Common myeloid progenitor, CD34-positive (primary cell): ENCODE data around the gene LSM3.

Source experiments
- CTCF ChIA-PET: fragments of 350-600 bp; sonication (Branson Sonifier 250); formaldehyde crosslinking; loops from one replicate; lab custom pipeline; 2021; ENCODE audit warnings: antibody characterized with exemption; lab: Charles Lee
- POLR2A ChIA-PET: fragments of 350-600 bp; sonication (Branson Sonifier 250); formaldehyde crosslinking; loops from one replicate; lab custom pipeline; 2021; ENCODE audit warnings: antibody characterized with exemption; lab: Charles Lee
- DNase-seq, 3 donors: peaks; one replicate each; pipeline versions ENCODE4 v3.0.0 to v3.0.0-alpha.2; 2013
- H3K27ac ChIP-seq, 2 experiments: 1 replicate in 1 of 2; 2 replicates in 1 of 2; pipeline ENCODE4 v1.7.0; 2013; ENCODE audit warnings: inconsistent platforms in 2 of 2, low read length in 2 of 2, mild to moderate bottlenecking in 2 of 2, low read depth in 1 of 2, moderate library complexity in 1 of 2; ENCODE audit not compliant: severe bottlenecking in 2 of 2, insufficient read depth in 1 of 2, poor library complexity in 1 of 2
- H3K27me3 ChIP-seq, 5 experiments: replicated peaks in 2 of 5; 1 replicate in 3 of 5; 2 replicates in 2 of 5; pipeline versions ENCODE4 v1.6.1 to v1.7.0; 2013; ENCODE audit warnings: low read length in 4 of 5, mild to moderate bottlenecking in 2 of 5, moderate library complexity in 2 of 5, inconsistent platforms in 1 of 5; ENCODE audit not compliant: insufficient read depth in 5 of 5, control insufficient read depth in 4 of 5
- H3K36me3 ChIP-seq, 4 experiments: 1 replicate in 2 of 4; 2 replicates in 2 of 4; pipeline versions ENCODE4 v1.6.1 to v1.7.0; 2013; ENCODE audit warnings: low read length in 3 of 4, control low read depth in 1 of 4, mild to moderate bottlenecking in 1 of 4; ENCODE audit not compliant: control insufficient read depth in 4 of 4, insufficient read depth in 4 of 4
- H3K4me1 ChIP-seq, 4 experiments: 1 replicate in 3 of 4; 2 replicates in 1 of 4; pipeline versions ENCODE4 v1.6.1 to v1.7.1; 2013; ENCODE audit warnings: low read length in 3 of 4, mild to moderate bottlenecking in 3 of 4, control low read depth in 1 of 4, inconsistent platforms in 1 of 4, moderate library complexity in 1 of 4; ENCODE audit not compliant: control insufficient read depth in 4 of 4, insufficient read depth in 4 of 4; ENCODE audit errors: control extremely low read depth in 1 of 4
- H3K4me3 ChIP-seq, 7 experiments: 1 replicate in 4 of 7; 2 replicates in 3 of 7; pipeline versions ENCODE4 v1.5.1 to v1.7.0; 2013; ENCODE audit warnings: mild to moderate bottlenecking in 7 of 7, low read length in 6 of 7, moderate library complexity in 6 of 7, inconsistent platforms in 2 of 7, low read depth in 2 of 7, control low read depth in 1 of 7; ENCODE audit not compliant: insufficient read depth in 4 of 7, control insufficient read depth in 1 of 7; ENCODE audit errors: extremely low read depth in 1 of 7
- H3K9me3 ChIP-seq, 5 experiments: 1 replicate in 4 of 5; 2 replicates in 1 of 5; pipeline versions ENCODE4 v1.6.1 to v1.7.1; 2013; ENCODE audit warnings: low read length in 4 of 5, mild to moderate bottlenecking in 2 of 5, inconsistent platforms in 1 of 5, low read depth in 1 of 5, moderate library complexity in 1 of 5; ENCODE audit not compliant: control insufficient read depth in 4 of 5, insufficient read depth in 2 of 5; ENCODE audit errors: control extremely low read depth in 1 of 5
- WGBS: methylation state at CpG from one replicate; pipeline ENCODE4 v1.1.5; 2013; ENCODE audit not compliant: insufficient coverage; 5-methylcytosine and 5-hydroxymethylcytosine counted together

Gene LSM3

DNA sequence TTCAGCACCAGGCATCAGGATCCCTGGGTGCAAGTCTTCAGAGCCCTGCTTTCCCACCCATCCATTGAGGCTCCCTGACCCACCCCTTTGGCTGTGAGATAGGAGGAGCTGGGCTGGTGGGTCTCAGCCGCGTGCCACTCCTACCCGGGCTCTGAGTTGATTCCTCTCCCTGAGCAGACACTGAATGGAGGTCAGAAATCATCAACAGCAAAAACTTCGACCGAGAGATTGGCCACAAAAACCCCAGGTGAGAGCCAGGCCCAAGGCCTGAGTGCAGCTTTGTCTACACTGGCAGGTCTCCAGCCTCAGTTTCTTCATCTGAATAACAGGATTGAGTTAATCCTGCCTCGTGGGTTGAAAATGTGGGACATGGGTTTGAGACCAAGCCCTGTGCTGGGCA is 45.9 kb upstream of the LSM3 start:
- no peak overlapping the region for H3K27ac ChIP-seq
- no peaks in the 10 kb centered on the region for H3K9me3 ChIP-seq
- no peak for DNase-seq
- H3K4me1 ChIP-seq = peaks cover 0 to 2% (median 0%) of the 10 kb centered on the region in 4 experiments
- H3K27me3 ChIP-seq = no peaks in the 10 kb centered on the region
- H3K36me3 ChIP-seq = peaks cover 20 to 99% (median 81%) of the 10 kb centered on the region in 4 experiments
- ChIA-PET POLR2A (no interaction called here), CTCF (interaction anchor here (2.7 kb wide), 1 partner anchor 8 kb away, joined by 10 read pairs; the partner anchor contains the start of genes CHCHD4 and TMEM43)
- 100% methylated on average over 3 of the region's 6 CpGs for WGBS
- no peak overlapping the region for H3K4me3 ChIP-seq

DNA sequence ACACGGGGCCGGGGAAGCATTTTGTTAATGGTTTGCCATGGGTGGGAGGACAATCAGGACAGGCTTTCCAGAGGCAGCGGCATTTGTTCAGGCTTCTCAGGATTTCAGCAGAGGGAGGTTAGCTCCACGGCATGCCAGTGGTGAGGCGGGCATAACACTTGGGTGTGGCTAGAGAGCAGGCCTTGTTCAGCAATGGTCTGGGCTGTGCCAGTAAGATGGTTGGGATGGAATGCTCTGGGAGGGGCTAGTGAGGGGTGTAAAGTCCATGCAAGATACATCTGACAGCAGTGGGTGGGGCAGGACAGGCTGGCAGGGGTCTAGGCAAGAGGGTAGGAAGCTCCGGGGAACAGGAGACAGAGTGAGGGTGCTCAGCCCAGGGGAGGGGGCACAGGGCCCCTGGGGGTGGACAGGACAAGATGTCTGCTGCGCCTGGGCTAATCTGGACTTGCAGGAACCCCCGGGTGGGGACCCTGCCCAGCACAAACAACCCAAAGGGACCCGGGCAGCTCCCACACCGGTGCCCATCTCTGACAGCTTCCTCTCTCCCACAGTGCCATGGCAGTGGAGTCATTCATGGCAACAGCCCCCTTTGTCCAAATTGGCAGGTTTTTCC is 45.3 kb upstream of the LSM3 start:
- DNase-seq = no peak
- ChIA-PET CTCF (interaction anchor here (0.9 to 2.7 kb wide), 3 partner anchors 8 to 12 kb away, joined by 3 to 10 read pairs (median 4); partner anchors contain the start of genes CHCHD4 and TMEM43), POLR2A (no interaction called here)
- H3K36me3 ChIP-seq = peaks cover 22 to 99% (median 81%) of the 10 kb centered on the region in 4 experiments
- H3K4me3 ChIP-seq = no peak overlapping the region
- 99% methylated on average over 10 of the region's 10 CpGs for WGBS
- no peak overlapping the region for H3K27ac ChIP-seq
- H3K27me3 ChIP-seq = no peaks in the 10 kb centered on the region
- H3K4me1 ChIP-seq = no peaks in the 10 kb centered on the region
- H3K9me3 ChIP-seq = no peaks in the 10 kb centered on the region

DNA sequence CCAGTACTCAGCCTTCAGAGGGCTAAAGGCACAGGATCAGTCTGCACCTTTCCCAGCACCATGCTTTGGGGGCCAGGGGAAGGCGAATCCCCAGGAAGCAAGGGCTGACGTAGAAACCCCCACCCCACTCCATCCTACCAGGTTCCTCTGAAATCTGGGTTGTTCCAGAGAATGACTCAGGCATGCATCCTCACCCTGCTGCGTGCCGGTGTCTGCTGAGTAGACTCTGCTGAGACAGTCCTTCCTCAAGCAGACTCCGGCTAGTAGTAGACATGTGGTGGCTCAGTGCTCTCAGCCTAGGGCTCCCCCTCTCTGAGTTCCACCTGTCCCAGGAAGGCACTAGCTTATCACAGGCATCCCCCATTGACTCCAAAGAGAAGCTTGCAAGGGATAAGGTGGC is 44.7 kb upstream of the LSM3 start:
- WGBS = 93% methylated on average over 5 of the region's 5 CpGs
- H3K36me3 ChIP-seq = peaks cover 22 to 99% (median 81%) of the 10 kb centered on the region in 4 experiments
- no peak overlapping the region for H3K4me3 ChIP-seq
- no peaks in the 10 kb centered on the region for H3K9me3 ChIP-seq
- POLR2A ChIA-PET = interaction anchor here (1.1 kb wide), 1 partner anchor 196 kb away, joined by 3 read pairs; no protein-coding TSS in a partner anchor
- CTCF ChIA-PET = interaction anchor here (0.9 to 2.7 kb wide), 3 partner anchors 9 to 12 kb away, joined by 3 to 10 read pairs (median 4); partner anchors contain the start of genes CHCHD4 and TMEM43
- DNase-seq = no peak
- no peaks in the 10 kb centered on the region for H3K27me3 ChIP-seq
- no peaks in the 10 kb centered on the region for H3K4me1 ChIP-seq
- H3K27ac ChIP-seq = no peak overlapping the region

DNA sequence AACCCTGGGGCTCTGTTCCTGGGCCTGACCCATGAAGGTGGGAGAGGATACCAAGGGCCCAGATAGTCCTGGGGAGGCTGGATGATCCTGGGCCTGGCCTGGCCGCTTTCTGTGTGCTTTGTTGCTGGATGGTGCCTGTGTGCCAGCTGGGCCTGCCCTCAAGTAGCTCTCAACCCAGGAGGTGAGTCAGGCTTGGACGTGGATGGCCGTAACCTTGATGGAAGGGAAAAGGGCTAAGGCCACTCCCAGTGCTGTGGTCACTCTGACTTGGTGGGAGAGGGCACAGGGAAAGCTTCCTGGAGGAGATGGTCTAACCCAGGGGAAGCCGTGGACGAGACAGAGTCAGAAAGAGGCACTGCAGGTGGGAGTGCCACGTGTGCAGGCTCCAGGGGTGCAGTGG is 44.3 kb upstream of the LSM3 start:
- ChIA-PET POLR2A (interaction anchor here (1.1 kb wide), 1 partner anchor 195 kb away, joined by 3 read pairs; no protein-coding TSS in a partner anchor), CTCF (interaction anchor here (0.9 to 2.7 kb wide), 4 partner anchors 9 to 23 kb away, joined by 3 to 10 read pairs (median 4); partner anchors contain the start of genes CHCHD4 and TMEM43)
- H3K4me1 ChIP-seq = no peaks in the 10 kb centered on the region
- WGBS = 93% methylated on average over 6 of the region's 6 CpGs
- no peak overlapping the region for H3K4me3 ChIP-seq
- H3K27ac ChIP-seq = no peak overlapping the region
- peaks cover 22 to 99% (median 83%) of the 10 kb centered on the region in 4 experiments for H3K36me3 ChIP-seq
- DNase-seq = no peak
- H3K27me3 ChIP-seq = no peaks in the 10 kb centered on the region
- H3K9me3 ChIP-seq = no peaks in the 10 kb centered on the region

DNA sequence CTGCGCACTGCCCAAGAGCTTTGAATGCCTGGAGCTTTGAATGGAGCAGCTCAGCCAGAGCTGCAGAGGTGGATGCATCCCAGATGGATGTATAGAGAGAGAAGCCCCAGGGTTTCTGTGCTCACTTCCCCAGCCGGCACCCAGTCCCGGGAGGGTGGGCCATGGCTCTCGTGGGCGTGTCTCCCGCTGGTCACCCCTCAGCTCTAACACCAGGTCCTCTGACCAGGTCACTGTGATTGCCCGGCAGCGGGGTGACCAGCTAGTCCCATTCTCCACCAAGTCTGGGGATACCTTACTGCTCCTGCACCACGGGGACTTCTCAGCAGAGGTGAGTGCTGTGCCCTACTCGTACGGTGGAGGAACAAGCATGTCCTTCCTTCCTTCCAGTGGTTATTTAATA is 43.0 kb upstream of the LSM3 start:
- no peaks in the 10 kb centered on the region for H3K27me3 ChIP-seq
- ChIA-PET POLR2A (interaction anchor here (1.2 kb wide), 1 partner anchor 10 kb away, joined by 4 read pairs; the partner anchor contains the start of genes CHCHD4 and TMEM43), CTCF (interaction anchor here (1.5 kb wide), 1 partner anchor 22 kb away, joined by 4 read pairs; no protein-coding TSS in a partner anchor)
- no peak overlapping the region for H3K4me3 ChIP-seq
- 86% methylated on average over 10 of the region's 11 CpGs for WGBS
- H3K27ac ChIP-seq = no peak overlapping the region
- H3K9me3 ChIP-seq = no peaks in the 10 kb centered on the region
- no peak for DNase-seq
- H3K36me3 ChIP-seq = peaks cover 18 to 99% (median 84%) of the 10 kb centered on the region in 4 experiments
- H3K4me1 ChIP-seq = peaks cover 0 to 4% (median 2%) of the 10 kb centered on the region in 4 experiments

DNA sequence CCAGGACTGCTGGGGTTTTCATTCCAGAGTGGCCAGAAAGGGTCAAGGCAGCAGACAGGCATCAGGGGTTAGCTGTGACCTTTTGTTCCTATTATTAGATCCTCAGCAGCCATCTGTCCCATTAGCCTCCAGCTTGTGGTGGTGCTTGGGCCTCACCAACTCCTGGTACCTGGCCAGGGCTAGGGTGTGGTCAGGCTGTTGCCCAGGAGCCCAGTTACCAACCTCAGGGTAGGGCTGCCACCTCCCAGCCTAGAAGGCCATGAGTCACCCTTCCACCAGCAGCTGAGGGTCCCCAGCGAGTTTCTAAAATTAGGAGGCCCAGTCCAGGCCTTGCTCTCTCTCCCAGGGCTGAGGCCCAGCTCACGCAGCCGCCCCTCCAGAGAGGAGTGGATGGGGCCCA is 41.6 kb upstream of the LSM3 start:
- ChIA-PET POLR2A (no interaction called here), CTCF (interaction anchor here (1.2 kb wide), 1 partner anchor 9 kb away, joined by 4 read pairs; no protein-coding TSS in a partner anchor)
- WGBS = 100% methylated on average over 3 of the region's 3 CpGs
- peaks cover 13 to 90% (median 81%) of the 10 kb centered on the region in 4 experiments for H3K36me3 ChIP-seq
- peaks cover 4 to 19% (median 11%) of the 10 kb centered on the region in 4 experiments for H3K4me1 ChIP-seq
- DNase-seq = no peak
- H3K4me3 ChIP-seq = no peak overlapping the region
- H3K9me3 ChIP-seq = no peaks in the 10 kb centered on the region
- no peaks in the 10 kb centered on the region for H3K27me3 ChIP-seq
- H3K27ac ChIP-seq = no peak overlapping the region

DNA sequence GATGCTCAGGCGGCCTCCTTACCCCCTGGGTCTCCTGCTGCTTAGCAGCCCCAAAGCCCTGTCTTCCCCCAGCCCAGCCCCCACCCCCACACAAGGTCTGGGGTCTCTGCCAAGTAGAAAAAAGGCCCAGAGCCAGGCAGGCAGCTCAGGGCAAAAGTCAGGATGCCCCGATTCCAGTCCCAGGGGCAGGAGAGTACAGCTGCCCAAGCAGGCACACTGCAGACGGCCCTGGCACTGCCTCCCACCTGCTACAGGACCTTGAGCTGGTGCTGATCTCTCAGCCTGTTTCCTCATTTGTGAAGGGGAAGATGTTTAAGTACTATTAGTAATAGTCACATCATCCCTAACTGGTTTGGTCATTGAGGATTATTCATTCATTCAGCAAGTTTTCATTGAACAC is 41.2 kb upstream of the LSM3 start:
- H3K27me3 ChIP-seq = no peaks in the 10 kb centered on the region
- DNase-seq = no peak
- H3K9me3 ChIP-seq = no peaks in the 10 kb centered on the region
- no peak overlapping the region for H3K4me3 ChIP-seq
- WGBS = 100% methylated on average over 1 of the region's 3 CpGs
- no peak overlapping the region for H3K27ac ChIP-seq
- CTCF ChIA-PET = interaction anchor here (1.2 kb wide), 1 partner anchor 9 kb away, joined by 4 read pairs; no protein-coding TSS in a partner anchor
- POLR2A ChIA-PET = no interaction called here
- H3K36me3 ChIP-seq = peaks cover 9 to 86% (median 78%) of the 10 kb centered on the region in 4 experiments
- peaks cover 4 to 23% (median 14%) of the 10 kb centered on the region in 4 experiments for H3K4me1 ChIP-seq
